Spleen (tissue), 11 donors: ENCODE results near the gene LTBR. TPM values are rescaled to one million over a fixed set of nuclear protein-coding genes. Genes with fewer than 3 reads are reported as not detected.

Experiments
- DNase-seq: peaks from one replicate; pipeline ENCODE4 v3.0.0-alpha.2; 2020
- H3K27ac ChIP-seq, 8 donors: fragments of 200-600 bp; sonication (generic) in 7 of 8; 1 replicate in 4 of 8; 2 replicates in 4 of 8; pipeline versions ENCODE4 v1.5.0 to v1.8.0; 2016 to 2021; ENCODE audit warnings: inconsistent platforms in 4 of 8, mild to moderate bottlenecking in 4 of 8, moderate library complexity in 1 of 8
- H3K27me3 ChIP-seq, 7 donors: fragments of 200-600 bp; sonication (generic) in 6 of 7; replicated peaks in 1 of 7; 1 replicate in 4 of 7; 2 replicates in 3 of 7; pipeline versions ENCODE4 v1.5.0 to v1.8.0; 2016 to 2021; ENCODE audit warnings: inconsistent platforms in 3 of 7, mild to moderate bottlenecking in 1 of 7
- H3K36me3 ChIP-seq, 6 donors: fragments of 200-600 bp; sonication (generic) in 5 of 6; 1 replicate in 4 of 6; 2 replicates in 2 of 6; pipeline versions ENCODE4 v1.5.0 to v1.8.0; 2016 to 2021; ENCODE audit warnings: inconsistent platforms in 2 of 6
- H3K4me1 ChIP-seq, 6 donors: fragments of 200-600 bp; sonication (generic) in 5 of 6; 1 replicate in 3 of 6; 2 replicates in 3 of 6; pipeline versions ENCODE4 v1.5.0 to v1.8.0; 2016 to 2021; ENCODE audit warnings: inconsistent platforms in 3 of 6
- H3K4me3 ChIP-seq, 8 donors: fragments of 200-600 bp; sonication (generic) in 7 of 8; 1 replicate in 4 of 8; 2 replicates in 4 of 8; pipeline versions ENCODE4 v1.5.0 to v1.8.0; 2016 to 2021; ENCODE audit warnings: inconsistent platforms in 4 of 8, mild to moderate bottlenecking in 4 of 8, moderate library complexity in 2 of 8
- H3K9me3 ChIP-seq, 8 donors: fragments of 200-600 bp; sonication (generic) in 7 of 8; 1 replicate in 4 of 8; 2 replicates in 4 of 8; pipeline versions ENCODE4 v1.5.0 to v1.8.0; 2016 to 2021; ENCODE audit warnings: inconsistent platforms in 4 of 8
- POLR2A ChIP-seq, 3 donors: fragments of 450-650 bp; IDR thresholded peaks; one replicate each; pipeline ENCODE4 v1.5.1; 2017; ENCODE audit warnings: antibody characterized with exemption in 3 of 3, mild to moderate bottlenecking in 1 of 3
- POLR2AphosphoS5 ChIP-seq, 3 donors: sonication (generic); formaldehyde crosslinking; IDR thresholded peaks; one replicate each; pipeline ENCODE4 v1.5.1; 2017; ENCODE audit warnings: antibody characterized with exemption in 3 of 3
- WGBS, 5 donors: extraction: QIAGEN DNeasy Blood & Tissue Kit in 3 of 5; methylation state at CpG; one replicate each; pipeline versions ENCODE4 v1.1.5 to v1.1.7; 2013 to 2018; 5-methylcytosine and 5-hydroxymethylcytosine counted together
- intact Hi-C: fragments of 100-400 bp; cut with DNase I; formaldehyde crosslinking; loops from one replicate; pipeline ENCODE4 v1.15.0; 2023; ENCODE audit warnings: low total_unique reads
- polyA plus RNA-seq, 3 donors: library from polyadenylated mRNA; stranded (reverse); fragments of 200-250 nt; gene quantifications; one replicate each; pipeline ENCODE4 v1.2.1, GENCODE V29; 2013
- total RNA-seq, 7 donors: library from RNA; depleted of rRNA in 3 of 7; stranded (reverse); fragments of >200 nt in 3 of 7; fragmentation: NEBNext Ultra II Directional in 4 of 7; extraction: Animal tissue kit (Norgen Biotek cat#: 25700) in 4 of 7; gene quantifications; one replicate each; pipeline versions ENCODE4 v1.1.0 to v1.2.1, GENCODE V29; 2016 to 2021
- TF ChIP-seq, protein P1 (sequence below), 11 experiments: fragments of 200-600 bp in 7 of 11; fragments of 450-650 bp in 4 of 11; sonication (generic) in 4 of 11; IDR thresholded peaks in 8 of 11; conservative IDR thresholded peaks in 3 of 11; 1 replicate in 7 of 11; 2 replicates in 4 of 11; pipeline versions ENCODE4 v1.4.0 to v1.8.0; 2016 to 2021; ENCODE audit warnings: antibody characterized with exemption in 11 of 11, inconsistent platforms in 4 of 11, mild to moderate bottlenecking in 1 of 11
- donor health status: healthy with polysubstance abuse.
- donor health status: DM: no; HTN: no; CAD: no; lungs with moderate emphysema.
- donor health status: DM: no; HTN: no; CAD: no.
- donor health status: Bipolar disorder and iron deficiency.
- donor health status: healthy.
- donor health status: DM: no; HTN: no; CAD: no.
- donor health status: DM: yes; HTN: yes; CAD: no.

The LTBR gene
- total and polyA plus RNA-seq, 10 donors: 14.4 to 155 (median 85.5) TPM

DNA sequence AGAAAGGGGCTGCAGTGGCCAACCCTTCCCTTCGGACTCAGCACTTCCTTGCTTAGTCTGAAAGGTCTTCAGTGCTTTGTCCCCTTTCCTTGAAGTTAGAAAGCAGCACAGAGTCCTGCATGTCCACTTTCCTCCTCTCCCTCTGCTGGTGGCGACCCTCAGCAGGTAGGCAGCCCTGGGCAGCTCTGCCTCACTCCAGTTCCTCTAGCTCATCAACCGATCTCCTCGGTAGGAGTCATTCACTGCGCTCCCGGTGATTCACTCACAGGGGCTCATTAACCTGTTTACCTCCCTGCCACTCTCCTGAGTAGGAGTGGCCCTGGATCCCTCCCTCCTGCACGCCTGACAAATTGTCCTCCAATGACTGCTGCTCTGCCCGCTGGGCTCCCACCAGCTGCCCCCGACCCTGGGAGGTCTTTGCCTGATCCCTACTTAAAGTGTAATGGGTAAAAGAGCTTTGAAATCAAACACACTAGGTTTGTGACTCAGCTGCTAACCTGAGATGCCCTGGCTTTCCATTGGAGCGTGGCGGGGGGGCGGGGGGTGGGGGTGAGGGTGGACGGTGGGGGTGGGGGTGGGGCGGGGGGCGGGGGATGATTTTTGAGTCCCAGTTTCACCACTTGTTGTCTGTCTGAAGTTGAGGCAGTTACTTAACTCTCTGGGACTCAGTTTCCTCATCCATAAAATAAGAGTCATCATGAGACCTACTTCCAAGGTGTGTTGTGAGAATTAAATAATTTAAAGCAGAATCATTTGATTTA lies 12.8 kb upstream of the LTBR start:
- H3K4me3 ChIP-seq: no peak overlapping the region
- intact Hi-C loops: no loop called here
- peak; percentile 48 for DNase-seq
- TF ChIP-seq POLR2AphosphoS5 (IDR thresholded peaks at IDR 0.05): no peak
- no peak for TF ChIP-seq POLR2A (IDR thresholded peaks at IDR 0.05)
- TF ChIP-seq, protein P1, sequence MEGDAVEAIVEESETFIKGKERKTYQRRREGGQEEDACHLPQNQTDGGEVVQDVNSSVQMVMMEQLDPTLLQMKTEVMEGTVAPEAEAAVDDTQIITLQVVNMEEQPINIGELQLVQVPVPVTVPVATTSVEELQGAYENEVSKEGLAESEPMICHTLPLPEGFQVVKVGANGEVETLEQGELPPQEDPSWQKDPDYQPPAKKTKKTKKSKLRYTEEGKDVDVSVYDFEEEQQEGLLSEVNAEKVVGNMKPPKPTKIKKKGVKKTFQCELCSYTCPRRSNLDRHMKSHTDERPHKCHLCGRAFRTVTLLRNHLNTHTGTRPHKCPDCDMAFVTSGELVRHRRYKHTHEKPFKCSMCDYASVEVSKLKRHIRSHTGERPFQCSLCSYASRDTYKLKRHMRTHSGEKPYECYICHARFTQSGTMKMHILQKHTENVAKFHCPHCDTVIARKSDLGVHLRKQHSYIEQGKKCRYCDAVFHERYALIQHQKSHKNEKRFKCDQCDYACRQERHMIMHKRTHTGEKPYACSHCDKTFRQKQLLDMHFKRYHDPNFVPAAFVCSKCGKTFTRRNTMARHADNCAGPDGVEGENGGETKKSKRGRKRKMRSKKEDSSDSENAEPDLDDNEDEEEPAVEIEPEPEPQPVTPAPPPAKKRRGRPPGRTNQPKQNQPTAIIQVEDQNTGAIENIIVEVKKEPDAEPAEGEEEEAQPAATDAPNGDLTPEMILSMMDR (IDR thresholded peaks at IDR 0.05 in 8 of 11, conservative IDR thresholded peaks at IDR 0.05 in 3 of 11): no peak
- H3K4me1 ChIP-seq: peaks cover 16 to 71% (median 42%) of the 10 kb centered on the region in 6 donors
- H3K27me3 ChIP-seq: peaks cover 0 to 19% (median 0%) of the 10 kb centered on the region in 7 donors
- 66 to 84% (median 78%) methylated on average over 12 to 15 of the region's 15 CpGs for WGBS, 5 donors
- peak overlapping the region in 5 of 8 donors; percentile 9 to 70 (median 45) for H3K27ac ChIP-seq
- no peaks in the 10 kb centered on the region for H3K9me3 ChIP-seq
- H3K36me3 ChIP-seq: no peaks in the 10 kb centered on the region

DNA sequence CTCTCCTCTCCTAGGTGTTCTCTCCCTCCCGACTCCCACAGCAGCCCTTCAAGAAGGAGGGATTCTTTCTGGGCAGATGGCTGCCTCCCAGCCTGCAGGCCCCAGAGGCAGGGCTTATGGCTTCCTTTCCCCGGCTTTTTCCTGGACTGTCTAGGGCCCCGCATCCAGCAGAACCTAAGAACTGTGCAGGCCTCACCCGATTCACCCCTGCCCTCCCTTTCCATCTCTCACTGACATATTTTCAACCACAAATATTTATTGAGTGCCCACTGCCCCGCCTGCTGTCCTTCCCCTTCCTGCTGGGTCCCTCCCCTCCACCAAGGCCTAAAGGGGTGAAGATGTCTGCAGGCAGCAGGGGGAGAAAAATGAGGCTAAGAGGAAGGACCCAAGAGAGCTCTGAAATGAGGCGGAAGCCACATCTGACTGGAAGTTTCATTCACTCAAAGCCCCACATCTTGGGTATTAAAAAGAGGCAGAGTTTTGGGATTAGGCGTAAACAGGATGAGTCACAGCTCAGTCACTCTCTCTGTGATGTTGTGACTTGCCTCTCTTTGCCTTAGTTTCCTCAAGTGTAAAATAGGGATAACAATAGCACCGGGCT lies 11.5 kb upstream of the LTBR start:
- H3K27me3 ChIP-seq: peaks cover 0 to 24% (median 0%) of the 10 kb centered on the region in 7 donors
- WGBS, 5 donors: 25 to 38% (median 30%) methylated on average over 8 of the region's 8 CpGs
- peaks cover 24 to 79% (median 52%) of the 10 kb centered on the region in 6 donors for H3K4me1 ChIP-seq
- no peaks in the 10 kb centered on the region for H3K36me3 ChIP-seq
- intact Hi-C loops: no loop called here
- peak overlapping the region; percentile 50 to 71 (median 62) for H3K27ac ChIP-seq
- no peak overlapping the region for H3K4me3 ChIP-seq
- TF ChIP-seq, protein P1 (IDR thresholded peaks at IDR 0.05 in 8 of 11, conservative IDR thresholded peaks at IDR 0.05 in 3 of 11): no peak
- TF ChIP-seq POLR2A (IDR thresholded peaks at IDR 0.05) (no peak), POLR2AphosphoS5 (IDR thresholded peaks at IDR 0.05) (peak in 1 of 3 donors; percentile 51)
- DNase-seq: peak; percentile 62
- no peaks in the 10 kb centered on the region for H3K9me3 ChIP-seq

DNA sequence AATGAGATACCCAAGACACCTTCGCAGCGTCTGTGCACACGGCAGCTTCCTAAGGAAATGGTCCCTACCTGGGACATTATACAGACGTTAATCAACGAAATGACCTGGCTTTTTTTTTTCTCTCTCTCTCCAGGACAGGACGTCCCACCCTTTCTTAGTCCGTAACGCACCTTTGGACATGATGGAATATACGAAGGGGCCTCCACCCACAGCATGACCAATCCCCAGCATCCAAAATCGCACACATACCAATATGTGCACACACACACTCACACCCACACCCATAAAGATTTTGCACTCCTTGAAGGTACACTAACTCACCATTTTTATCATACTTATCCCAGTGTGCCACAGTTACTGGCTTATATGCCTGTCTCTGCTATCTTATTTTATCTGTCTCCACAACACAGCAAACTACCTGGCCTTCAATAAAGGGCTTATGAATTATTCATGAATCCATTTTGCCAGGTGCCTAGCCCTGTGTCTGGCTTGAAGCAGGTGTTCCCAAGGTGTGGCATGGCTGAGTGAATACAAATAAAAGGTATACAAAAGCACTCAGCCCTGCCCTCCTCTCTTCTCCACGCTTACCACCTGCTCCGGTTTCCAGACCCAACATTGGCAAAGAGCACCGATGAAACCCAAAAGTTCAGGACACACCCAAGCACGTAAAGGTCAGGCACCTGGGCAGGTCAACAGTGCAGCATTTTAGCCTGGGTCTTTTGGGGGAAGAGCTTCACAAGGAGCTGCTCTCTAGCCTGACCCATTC lies 10.8 kb upstream of the LTBR start:
- no peak for DNase-seq
- H3K36me3 ChIP-seq: no peaks in the 10 kb centered on the region
- no peaks in the 10 kb centered on the region for H3K9me3 ChIP-seq
- peaks cover 0 to 24% (median 0%) of the 10 kb centered on the region in 7 donors for H3K27me3 ChIP-seq
- intact Hi-C loops: no loop called here
- 68 to 86% (median 81%) methylated on average over 14 of the region's 14 CpGs for WGBS, 5 donors
- TF ChIP-seq, protein P1 (IDR thresholded peaks at IDR 0.05 in 8 of 11, conservative IDR thresholded peaks at IDR 0.05 in 3 of 11): no peak
- TF ChIP-seq POLR2AphosphoS5 (IDR thresholded peaks at IDR 0.05) (no peak), POLR2A (IDR thresholded peaks at IDR 0.05) (no peak)
- no peak overlapping the region for H3K4me3 ChIP-seq
- peaks cover 20 to 79% (median 52%) of the 10 kb centered on the region in 6 donors for H3K4me1 ChIP-seq
- H3K27ac ChIP-seq: peak overlapping the region in 5 of 8 donors; percentile 50 to 71 (median 70)
